GM12892 (cell line): ENCODE measurements around the gene TICAM2.

Source experiments
- POLR2A ChIP-seq: IDR thresholded peaks from 2 replicates; pipeline ENCODE4 v1.6.1; 2011; ENCODE audit warnings: low read depth, low read length, control low read depth
- POLR2AphosphoS5 ChIP-seq: IDR thresholded peaks from 2 replicates; pipeline ENCODE4 v1.6.1; 2011; ENCODE audit warnings: low read depth, low read length, control low read depth

GRCh38 chr5:115579747-115580173 lies 22.5 kb downstream of the TICAM2 start:
- TF ChIP-seq POLR2AphosphoS5 (no peak), POLR2A (no peak)
